ENCODE measurements around the gene RTCA. TPM values are rescaled to one million over a fixed set of nuclear protein-coding genes. Genes with fewer than 3 reads are reported as not detected.
A peak's percentile ranks its signal among the peaks of the same experiment; 100 is the strongest.

Gene RTCA
- total RNA-seq, 2 donors from 2014 or later = 10.2 to 18.7 TPM

DNA sequence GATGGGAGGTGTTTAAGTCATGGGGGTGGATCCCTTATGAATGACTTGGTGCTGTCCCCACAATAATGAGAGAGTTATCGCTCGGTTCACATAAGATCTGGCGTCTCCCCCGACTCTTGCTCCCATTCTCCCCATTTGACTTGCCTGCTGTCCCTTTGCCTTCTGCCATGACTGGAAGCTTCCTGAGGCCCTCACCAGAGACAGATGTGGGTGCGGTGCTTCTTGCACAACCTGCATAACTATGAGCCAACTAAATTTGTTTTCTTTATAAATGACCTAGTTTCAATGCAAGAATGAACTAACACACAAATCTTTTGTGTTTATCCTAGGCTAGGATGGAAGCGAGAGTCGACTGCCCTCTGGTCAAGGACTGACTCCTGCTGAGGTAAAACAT lies 55.1 kb downstream of the RTCA start:
- no peak for DNase-seq
- WGBS, 2 donors = 94% methylated on average over 7 of the region's 7 CpGs
- no peak for ATAC-seq

GRCh38 chr1:100321506-100321905 lies 55.5 kb downstream of the RTCA start:
- Histone ChIP-seq H3K4me3 (no peak overlapping the region), H3K4me1 (peaks cover 9% of the 10 kb centered on the region), H3K27me3 (no peaks in the 10 kb centered on the region), H3K27ac (no peak overlapping the region), H3K9me3 (no peaks in the 10 kb centered on the region), H3K36me3 (replicated peaks in 1 of 2; ENCODE audit: insufficient read depth in 1 of 2, low read depth in 2 of 2) (no peaks in the 10 kb centered on the region)
- 79 to 85% methylated on average over 5 to 8 of the region's 8 CpGs for WGBS, 2 donors
- TF ChIP-seq, protein P1, sequence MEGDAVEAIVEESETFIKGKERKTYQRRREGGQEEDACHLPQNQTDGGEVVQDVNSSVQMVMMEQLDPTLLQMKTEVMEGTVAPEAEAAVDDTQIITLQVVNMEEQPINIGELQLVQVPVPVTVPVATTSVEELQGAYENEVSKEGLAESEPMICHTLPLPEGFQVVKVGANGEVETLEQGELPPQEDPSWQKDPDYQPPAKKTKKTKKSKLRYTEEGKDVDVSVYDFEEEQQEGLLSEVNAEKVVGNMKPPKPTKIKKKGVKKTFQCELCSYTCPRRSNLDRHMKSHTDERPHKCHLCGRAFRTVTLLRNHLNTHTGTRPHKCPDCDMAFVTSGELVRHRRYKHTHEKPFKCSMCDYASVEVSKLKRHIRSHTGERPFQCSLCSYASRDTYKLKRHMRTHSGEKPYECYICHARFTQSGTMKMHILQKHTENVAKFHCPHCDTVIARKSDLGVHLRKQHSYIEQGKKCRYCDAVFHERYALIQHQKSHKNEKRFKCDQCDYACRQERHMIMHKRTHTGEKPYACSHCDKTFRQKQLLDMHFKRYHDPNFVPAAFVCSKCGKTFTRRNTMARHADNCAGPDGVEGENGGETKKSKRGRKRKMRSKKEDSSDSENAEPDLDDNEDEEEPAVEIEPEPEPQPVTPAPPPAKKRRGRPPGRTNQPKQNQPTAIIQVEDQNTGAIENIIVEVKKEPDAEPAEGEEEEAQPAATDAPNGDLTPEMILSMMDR (IDR thresholded peaks at IDR 0.05) = no peak
- TF ChIP-seq POLR2A (IDR thresholded peaks at IDR 0.05) = no peak
- ATAC-seq (no peak), DNase-seq (no peak)
- intact Hi-C loops (cut with DNase I) = no loop called here

More for the DNA sequence above, 55.1 kb downstream of the RTCA start:
- Histone ChIP-seq H3K4me3 (no peak overlapping the region), H3K27me3 (no peaks in the 10 kb centered on the region), H3K36me3 (replicated peaks in 1 of 2; ENCODE audit: insufficient read depth in 1 of 2, low read depth in 2 of 2) (no peaks in the 10 kb centered on the region), H3K27ac (no peak overlapping the region), H3K4me1 (peaks cover 9% of the 10 kb centered on the region), H3K9me3 (no peaks in the 10 kb centered on the region)
- intact Hi-C loops (cut with DNase I) = no loop called here
- TF ChIP-seq POLR2A (IDR thresholded peaks at IDR 0.05) = no peak
- TF ChIP-seq, protein P1 (IDR thresholded peaks at IDR 0.05) = no peak

GRCh38 chr1:100322436-100323211 lies 56.6 kb downstream of the RTCA start:
- Histone ChIP-seq H3K27ac (no peak overlapping the region), H3K4me1 (peaks cover 9% of the 10 kb centered on the region), H3K36me3 (replicated peaks in 1 of 2; ENCODE audit: insufficient read depth in 1 of 2, low read depth in 2 of 2) (no peaks in the 10 kb centered on the region), H3K9me3 (no peaks in the 10 kb centered on the region), H3K27me3 (no peaks in the 10 kb centered on the region), H3K4me3 (no peak overlapping the region)
- DNase-seq (no peak), ATAC-seq (peak; percentile 21)
- intact Hi-C loops (cut with DNase I) = no loop called here
- whole genome bisulfite sequencing, 2 donors = 21 to 26% methylated on average over 1 of the region's 1 CpG
- TF ChIP-seq POLR2A (IDR thresholded peaks at IDR 0.05) = no peak
- TF ChIP-seq, protein P1 (IDR thresholded peaks at IDR 0.05) = no peak

DNA sequence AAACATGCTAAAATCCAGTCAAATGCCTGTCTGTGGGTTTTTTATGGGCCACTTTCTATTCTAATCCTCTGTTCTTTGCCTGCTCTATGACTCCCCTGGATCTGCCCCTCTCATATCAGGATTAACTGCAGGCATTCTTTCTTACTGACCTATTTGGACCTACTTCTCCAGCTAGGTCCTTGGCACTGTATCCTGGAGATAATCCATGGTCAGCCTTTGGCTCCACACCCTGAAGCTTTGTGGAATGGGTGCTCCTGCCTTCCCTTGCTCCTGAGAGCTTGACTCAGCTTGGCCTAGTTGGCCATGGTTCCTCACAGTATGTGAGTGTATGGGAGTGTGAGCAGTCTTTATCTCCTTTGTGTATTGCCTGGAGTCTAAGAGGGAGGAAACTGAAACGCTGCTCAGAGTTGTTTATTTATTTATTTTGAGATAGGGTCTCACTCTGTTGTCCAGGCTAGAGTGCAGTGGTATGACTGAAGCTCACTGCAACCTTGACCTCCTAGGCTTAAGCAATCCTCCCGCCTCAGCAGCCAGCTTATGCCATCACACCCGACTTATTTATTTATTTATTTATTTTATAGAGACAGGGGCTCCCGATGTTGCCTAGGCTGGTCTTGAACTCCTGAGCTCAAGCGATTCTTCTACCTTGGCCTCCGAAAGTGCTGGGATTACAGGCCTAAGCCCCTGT lies 57.5 kb downstream of the RTCA start:
- intact Hi-C loops (cut with DNase I) = no loop called here
- Histone ChIP-seq H3K9me3 (no peaks in the 10 kb centered on the region), H3K36me3 (replicated peaks in 1 of 2; ENCODE audit: insufficient read depth in 1 of 2, low read depth in 2 of 2) (no peaks in the 10 kb centered on the region), H3K4me1 (peaks cover 9% of the 10 kb centered on the region), H3K4me3 (no peak overlapping the region), H3K27me3 (no peaks in the 10 kb centered on the region), H3K27ac (no peak overlapping the region)
- DNase-seq = peak in 2 of 4 donors; percentile 16 to 21
- 82 to 88% methylated on average over 6 of the region's 6 CpGs for WGBS, 2 donors
- ATAC-seq = peak; percentile 33
- no peak for TF ChIP-seq POLR2A (IDR thresholded peaks at IDR 0.05)
- TF ChIP-seq, protein P1 (IDR thresholded peaks at IDR 0.05) = no peak
